Erythroblast (primary cell): Measurements from ENCODE around the gene C10orf95.

Experiments used
- GATA1 ChIP-seq: IDR thresholded peaks from 2 replicates; pipeline ENCODE4 v1.6.1; 2011; ENCODE audit warnings: low read depth, mild to moderate bottlenecking, control low read depth, low read length, moderate library complexity
- POLR2A ChIP-seq: IDR thresholded peaks from 2 replicates; pipeline ENCODE4 v1.6.1; 2011; ENCODE audit warnings: mild to moderate bottlenecking, low read length

GRCh38 chr10:102473445-102474331 lies 22.3 kb upstream of the C10orf95 start:
- no peak for TF ChIP-seq POLR2A
- TF ChIP-seq GATA1, result no peak
